Fibroblast of skin of right quadriceps (primary cell): Measurements from ENCODE around the gene ST6GALNAC4.
"Not testable (repeated sequence)": the region's sequence is repeated elsewhere in the genome, so short reads cannot be mapped to it uniquely, and the experiment has no call there.

Experiments used
- DNase-seq: peaks from one replicate; pipeline ENCODE4 v3.0.0-alpha.2; 2013

Gene ST6GALNAC4

DNA sequence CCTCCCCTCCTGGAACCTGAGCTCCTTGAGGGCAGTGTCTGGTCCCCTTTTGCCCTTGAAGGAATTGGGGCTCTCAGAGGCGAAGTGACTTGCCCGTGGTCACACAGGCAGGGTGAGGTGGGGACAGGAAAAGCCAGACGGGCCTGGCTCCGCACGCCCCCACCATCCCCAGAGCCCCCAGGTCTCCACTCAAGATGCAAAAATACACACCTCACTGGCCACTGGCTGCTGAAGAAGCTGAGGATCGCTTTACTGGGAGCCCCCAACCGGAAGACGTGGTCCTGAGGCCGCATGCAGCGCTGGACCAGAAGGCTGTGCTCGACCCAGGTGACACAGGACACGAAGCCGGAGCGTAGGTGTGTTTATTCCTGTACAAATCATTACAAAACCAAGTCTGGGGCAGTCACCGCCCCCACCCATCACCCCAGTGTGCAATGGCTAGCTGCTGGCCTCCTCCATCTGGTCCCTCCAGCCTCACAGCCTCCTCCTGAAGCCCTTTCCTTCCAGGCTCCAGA lies 31.8 kb downstream of the ST6GALNAC4 start:
- no peak for DNase-seq

DNA sequence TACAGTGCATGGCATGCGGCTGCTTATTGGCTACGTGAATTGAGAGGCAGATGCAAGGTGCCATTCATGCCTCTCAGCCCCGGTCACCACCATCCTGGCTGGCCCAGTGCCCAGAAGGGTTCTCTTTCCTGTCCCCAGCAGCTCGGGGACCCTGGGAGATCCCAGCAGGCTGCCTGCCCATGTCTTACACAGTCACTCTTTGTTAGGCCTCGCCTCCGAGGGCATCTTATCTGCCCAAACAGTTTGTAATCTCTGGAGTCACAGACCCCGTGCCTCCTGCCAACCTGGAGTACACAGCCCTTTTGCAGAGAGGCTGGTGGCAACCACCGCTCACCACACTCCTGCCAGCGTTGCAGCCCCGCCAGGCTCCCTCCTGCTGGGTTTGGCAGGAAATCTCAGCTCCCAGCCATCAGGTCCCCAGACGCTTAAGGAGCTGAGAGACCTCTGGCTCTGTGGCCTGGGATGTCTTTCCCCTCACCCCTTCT lies 32.4 kb downstream of the ST6GALNAC4 start:
- DNase-seq: no peak

DNA sequence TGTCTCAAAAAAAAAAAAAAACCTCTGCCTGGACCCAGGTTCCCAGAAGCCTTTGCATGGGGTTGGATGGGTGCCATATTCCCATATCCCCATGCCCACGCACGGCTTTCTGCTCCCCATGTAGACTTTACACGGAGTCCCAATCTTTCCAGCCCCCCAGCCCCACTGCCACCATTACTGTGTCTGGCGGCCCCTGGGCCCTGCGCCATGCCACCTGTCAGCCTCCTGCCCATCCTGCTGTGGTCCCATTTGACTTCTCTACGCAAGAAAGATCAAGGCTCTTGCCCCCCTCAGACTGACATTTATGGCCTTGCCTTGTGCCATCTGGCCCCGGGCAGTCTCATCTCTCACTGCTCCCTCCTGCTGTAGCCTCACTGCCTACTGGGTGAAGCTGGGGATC lies 32.9 kb downstream of the ST6GALNAC4 start:
- DNase-seq: no peak

DNA sequence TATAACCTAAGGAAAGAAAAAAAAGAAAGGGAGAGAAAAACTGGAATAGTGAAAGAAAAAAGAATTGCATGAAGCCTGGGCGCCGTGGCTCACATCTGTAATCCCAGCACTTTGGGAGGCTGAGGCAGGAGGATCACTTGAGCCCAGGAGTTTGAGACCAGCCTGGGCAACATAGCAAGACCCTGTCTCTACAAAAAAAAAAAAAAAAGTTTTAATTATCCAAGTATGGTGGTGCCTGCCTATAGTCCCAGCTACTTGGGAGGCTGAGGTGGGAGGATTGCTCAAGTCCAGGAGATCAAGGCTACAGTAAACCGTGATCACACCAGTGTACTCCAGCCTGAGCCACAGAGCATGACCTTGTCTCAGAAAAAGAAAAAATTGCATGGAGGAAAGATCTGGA lies 35.1 kb downstream of the ST6GALNAC4 start:
- DNase-seq: not testable (repeated sequence)

DNA sequence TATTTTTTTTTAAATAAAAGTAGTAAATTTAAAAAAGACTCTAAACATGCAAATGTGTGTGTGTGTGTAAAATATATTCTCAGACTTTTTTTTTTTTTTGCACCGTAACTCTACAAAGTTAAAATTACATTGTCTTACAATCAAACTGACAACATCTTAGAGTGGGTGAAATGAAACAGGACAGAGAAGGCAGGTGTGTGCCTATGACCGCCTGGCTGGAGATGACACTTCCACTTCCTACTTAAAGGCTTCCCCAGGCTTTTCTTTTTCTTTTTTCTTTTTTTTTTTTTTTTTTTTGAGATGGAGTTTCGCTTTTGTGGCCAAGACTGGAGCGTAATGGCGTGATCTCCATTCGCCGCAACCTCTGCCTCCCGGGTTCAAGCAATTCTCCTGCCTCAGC lies 36.7 kb downstream of the ST6GALNAC4 start:
- no peak for DNase-seq

GRCh38 chr9:127878652-127879390 lies 38.0 kb downstream of the ST6GALNAC4 start:
- DNase-seq: no peak

DNA sequence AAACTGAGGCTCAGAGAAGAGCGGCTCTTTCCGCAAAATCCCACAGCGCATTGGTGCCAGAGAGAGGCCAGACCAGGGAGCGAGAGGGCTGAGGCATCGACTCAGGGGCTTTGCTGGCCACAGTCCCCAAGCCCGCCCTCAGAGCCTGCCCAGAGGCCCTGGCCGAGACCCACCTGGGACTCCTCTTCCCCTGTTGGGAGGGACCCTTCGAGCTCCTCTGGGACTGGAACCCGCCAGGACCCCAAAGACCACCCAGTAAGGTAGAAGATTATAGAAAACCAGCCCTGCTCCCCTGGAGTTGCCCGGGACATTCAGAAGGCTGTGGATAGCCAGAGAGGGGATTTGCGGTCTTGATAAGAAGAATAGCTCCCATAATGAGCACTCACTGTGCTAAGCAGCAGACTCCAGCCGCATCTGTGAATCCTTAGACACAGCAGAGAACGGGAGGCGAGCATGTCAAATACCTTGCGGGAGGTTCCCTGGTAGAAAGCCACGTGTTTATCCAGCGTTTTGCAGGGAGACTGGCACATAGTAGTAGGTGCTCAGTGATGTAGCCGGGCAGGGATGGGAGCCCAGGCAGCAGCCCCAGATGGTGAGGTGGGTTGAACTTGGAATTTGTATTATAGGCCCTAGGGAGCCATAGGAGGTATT lies 38.7 kb downstream of the ST6GALNAC4 start:
- no peak for DNase-seq

- peak; percentile 55 for DNase-seq
Observed at GRCh38 chr9:127877566-127877998, 39.3 kb downstream of the ST6GALNAC4 start, which contains the start of gene AK1. AK1 (minus strand) TSS chr9:127877675; CDS start chr9:127874617, 3,058 bp downstream.

- DNase-seq: no peak
Observed at GRCh38 chr9:127876764-127877562, 39.9 kb downstream of the ST6GALNAC4 start.

DNA sequence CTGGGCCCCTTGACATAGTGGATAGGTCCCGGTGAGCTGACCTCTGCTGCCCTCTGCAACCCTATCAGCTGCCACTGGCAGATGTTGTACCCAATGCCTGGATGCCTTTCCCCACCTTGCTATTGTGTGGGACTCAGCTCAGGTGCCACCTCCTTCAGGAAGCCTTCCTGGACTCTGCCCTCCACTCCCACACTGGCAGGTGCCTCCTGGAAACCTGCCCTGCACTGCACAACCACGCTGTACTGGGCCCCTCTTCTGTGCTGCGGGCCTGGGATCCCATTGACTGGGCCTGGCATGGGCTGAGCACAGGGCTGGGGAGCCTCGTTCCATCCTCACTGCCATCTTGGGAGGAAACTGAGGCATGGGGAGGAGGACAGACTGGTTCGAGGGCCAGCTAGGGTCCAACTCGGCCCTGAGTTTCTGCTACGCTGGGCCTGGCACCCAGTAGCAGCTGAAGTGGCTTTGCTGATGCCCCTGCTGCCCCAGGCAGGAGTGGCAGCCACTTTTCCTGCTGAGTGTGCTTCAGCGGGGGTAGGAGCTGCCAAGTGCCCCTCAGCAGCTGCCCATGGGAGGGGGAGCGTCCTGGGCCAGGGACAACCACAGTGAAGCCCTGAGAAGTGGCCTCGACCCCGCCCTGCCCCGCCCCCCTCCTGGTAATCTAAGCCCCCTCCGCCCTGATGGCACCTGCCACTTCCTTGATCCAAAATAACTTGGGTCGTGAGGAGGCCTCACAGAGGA lies 40.6 kb downstream of the ST6GALNAC4 start:
- no peak for DNase-seq

- DNase-seq: peak; percentile 61
Observed at GRCh38 chr9:127875306-127875966, 41.4 kb downstream of the ST6GALNAC4 start.

- no peak for DNase-seq
Observed at GRCh38 chr9:127874301-127875221, 42.3 kb downstream of the ST6GALNAC4 start.

- DNase-seq: no peak
Observed at GRCh38 chr9:127873886-127874285, 43.0 kb downstream of the ST6GALNAC4 start.

DNA sequence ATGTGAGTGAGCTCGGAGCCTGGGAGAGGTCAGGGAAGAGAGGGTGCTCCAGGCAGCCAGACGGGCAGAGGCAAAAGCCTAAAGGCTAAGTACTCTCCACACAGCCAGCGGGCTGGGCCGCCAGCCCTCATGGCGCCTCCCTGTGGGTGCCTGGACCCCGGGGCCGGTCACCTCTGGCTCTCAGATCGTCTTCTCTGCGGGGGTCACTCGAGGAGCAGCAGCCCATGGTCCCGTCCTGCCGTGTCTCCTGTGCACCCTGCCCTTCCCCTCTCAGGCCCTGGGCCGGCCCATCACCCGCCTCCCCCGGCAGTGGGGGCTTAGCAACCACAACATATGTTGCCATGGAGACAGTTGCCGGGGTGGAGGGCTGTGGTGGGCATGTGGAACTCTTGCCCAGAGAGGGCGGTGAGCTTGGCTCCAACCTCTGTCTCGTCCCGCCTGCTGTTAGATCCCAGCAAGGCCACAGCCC lies 43.6 kb downstream of the ST6GALNAC4 start:
- DNase-seq: no peak

- DNase-seq: no peak
Observed at GRCh38 chr9:127872369-127873222, 44.2 kb downstream of the ST6GALNAC4 start.

GRCh38 chr9:127871531-127871930 lies 45.3 kb downstream of the ST6GALNAC4 start:
- DNase-seq: no peak

DNA sequence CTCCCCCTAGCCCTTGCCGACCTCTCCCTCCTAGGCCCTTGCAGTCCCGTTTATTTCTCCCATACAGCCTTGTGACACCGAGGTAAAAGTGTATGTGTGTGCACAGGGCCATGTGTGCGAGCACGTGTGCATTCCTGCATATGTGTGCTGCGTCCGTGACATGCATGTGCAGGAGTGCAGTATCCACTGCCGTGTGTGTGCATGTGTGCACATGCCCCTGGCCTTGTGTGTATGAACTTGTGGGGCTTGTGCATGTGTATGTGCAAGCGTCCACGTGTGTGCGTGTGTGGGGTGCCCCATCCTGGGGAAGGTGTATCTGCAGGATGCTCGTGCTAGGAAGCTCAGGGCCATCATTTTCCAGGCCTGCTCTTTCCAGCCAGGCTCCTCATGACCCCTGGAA lies 46.0 kb downstream of the ST6GALNAC4 start:
- DNase-seq: no peak

DNA sequence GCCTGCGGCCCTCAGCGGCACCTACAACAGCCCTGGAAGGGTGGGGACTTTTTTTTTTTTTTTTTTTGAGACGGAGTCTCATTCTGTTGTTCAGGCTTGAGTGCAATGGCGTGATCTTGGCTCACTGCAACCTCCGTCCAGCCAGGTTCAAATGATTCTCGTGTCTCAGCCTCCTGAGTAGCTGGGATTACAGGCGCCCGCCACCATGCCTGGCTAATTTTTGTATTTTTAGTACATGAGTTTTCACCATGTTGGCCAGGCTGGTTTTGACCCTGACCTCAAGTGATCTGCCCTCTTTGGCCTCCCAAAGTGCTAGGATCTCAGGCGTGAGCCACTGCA lies 46.7 kb downstream of the ST6GALNAC4 start:
- DNase-seq: not testable (repeated sequence)

DNA sequence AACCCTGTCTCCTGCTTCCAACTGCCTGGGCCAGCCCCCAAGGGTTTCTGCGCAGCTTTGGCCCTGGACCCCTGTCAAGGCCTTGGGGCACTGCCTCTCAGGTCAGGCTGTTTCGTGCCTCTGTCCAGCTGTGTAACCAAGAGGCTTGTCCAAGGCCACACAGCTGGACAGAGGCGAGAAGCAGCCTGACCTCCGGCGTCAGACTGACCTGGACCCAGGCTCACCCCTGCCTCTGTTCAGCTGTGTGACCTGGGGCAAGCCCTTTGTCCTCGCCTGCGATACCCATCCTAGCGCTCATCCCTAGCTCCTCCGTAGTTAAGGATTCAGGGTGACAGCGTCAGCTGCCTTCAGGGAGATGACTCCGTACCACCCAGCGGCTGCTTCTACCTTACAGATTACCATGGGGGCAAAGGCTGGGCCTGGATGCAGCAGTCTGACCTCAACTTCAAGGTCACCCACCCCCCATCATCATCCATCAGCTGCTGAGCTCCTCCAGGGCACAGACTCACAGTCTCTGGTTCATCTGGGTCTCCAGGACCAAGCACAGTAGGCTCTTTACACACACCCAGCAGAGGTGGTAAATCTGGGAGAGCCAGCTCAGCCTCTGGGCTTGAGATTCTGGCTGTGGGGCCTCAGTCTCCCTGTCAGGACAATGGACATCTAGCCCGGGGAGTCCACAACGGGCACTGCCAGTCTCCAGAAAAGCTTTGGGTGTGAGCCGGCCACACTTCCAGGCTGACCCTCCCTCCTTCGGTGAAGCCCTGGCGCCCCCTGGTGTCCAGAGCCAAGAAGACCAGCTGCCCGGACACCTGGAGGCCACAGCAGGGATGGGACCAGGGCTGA lies 47.3 kb downstream of the ST6GALNAC4 start:
- peak; percentile 70 for DNase-seq
